ENCODE measurements around the gene ZNF341.

DNA sequence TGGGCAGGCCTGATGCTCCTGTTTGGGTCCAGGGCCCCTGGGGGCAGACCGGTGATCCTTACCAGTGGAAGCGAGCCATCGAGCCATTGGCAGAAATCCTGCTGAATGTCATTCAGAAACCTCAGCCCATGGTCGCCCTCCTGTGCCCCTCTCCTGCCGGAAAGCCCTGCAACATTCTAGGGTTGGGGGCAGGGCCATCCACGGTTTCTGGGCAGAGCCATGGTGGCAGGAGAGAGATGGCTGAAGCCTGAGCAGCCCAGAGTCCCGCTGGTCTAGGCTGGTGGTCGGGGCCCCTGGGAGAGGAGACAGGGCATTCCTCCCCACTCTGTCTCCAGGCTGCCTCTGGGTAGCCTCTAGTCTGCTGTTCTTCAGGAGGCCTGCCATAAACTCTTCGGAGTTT is 59.7 kb downstream of the ZNF341 start:
- TF ChIP-seq POLR2A (IDR thresholded peaks at IDR 0.05) (no peak), CTCF (IDR thresholded peaks at IDR 0.05) (no peak), POLR2AphosphoS5 (IDR thresholded peaks at IDR 0.05; ENCODE audit: insufficient read depth in 1 of 2, low read depth in 1 of 2) (no peak)
